GM21528 (cell line): ENCODE results near the gene GRPEL2.
A peak's percentile ranks its signal among the peaks of the same experiment; 100 is the strongest.

Experiments
- ATAC-seq: cut with Tn5 transposase; IDR thresholded peaks from one replicate; pipeline ENCODE4 v1.9.1; 2021; ENCODE audit warnings: mild to moderate bottlenecking, moderate library complexity; ENCODE audit not compliant: unreplicated experiment, low FRiP score

GRPEL2 gene

DNA sequence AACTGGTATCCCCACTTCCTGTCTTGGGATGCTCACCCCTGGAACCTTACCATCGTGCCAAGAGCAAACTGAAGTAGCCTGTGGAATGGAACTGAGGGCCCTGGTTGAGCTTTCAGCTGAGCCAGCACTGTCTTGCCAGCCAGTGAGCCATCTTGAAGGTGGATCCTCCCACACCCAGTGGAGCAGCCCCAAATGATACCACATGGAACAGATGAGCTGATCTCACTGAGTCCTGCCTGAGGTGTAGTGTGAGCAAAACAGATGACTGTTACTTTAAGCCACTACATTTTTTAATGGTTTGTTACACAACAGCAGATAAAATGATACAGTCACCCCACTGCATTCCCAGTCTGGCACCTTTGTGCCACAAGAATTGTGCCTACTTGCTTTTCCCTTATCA lies 10.4 kb downstream of the GRPEL2 start:
- no peak for ATAC-seq

DNA sequence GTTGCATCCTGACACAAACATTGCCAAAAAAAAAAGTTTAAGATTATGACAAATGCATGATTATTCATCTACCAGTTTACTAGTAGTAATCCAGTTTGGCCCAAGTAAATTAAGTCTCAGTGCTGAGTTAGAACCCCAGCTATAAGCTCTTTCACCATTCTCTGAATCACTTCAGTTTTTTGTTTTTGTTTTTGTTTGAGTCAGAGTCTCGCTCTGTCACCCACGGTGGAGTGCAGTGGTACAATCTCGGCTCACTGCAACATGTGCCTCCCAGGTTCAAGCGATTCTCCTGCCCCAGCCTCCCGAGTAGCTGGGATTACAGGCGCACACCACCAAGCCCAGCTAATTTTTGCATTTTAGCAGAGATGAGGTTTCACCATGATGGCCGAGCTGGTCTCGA lies 11.1 kb downstream of the GRPEL2 start:
- ATAC-seq = no peak

DNA sequence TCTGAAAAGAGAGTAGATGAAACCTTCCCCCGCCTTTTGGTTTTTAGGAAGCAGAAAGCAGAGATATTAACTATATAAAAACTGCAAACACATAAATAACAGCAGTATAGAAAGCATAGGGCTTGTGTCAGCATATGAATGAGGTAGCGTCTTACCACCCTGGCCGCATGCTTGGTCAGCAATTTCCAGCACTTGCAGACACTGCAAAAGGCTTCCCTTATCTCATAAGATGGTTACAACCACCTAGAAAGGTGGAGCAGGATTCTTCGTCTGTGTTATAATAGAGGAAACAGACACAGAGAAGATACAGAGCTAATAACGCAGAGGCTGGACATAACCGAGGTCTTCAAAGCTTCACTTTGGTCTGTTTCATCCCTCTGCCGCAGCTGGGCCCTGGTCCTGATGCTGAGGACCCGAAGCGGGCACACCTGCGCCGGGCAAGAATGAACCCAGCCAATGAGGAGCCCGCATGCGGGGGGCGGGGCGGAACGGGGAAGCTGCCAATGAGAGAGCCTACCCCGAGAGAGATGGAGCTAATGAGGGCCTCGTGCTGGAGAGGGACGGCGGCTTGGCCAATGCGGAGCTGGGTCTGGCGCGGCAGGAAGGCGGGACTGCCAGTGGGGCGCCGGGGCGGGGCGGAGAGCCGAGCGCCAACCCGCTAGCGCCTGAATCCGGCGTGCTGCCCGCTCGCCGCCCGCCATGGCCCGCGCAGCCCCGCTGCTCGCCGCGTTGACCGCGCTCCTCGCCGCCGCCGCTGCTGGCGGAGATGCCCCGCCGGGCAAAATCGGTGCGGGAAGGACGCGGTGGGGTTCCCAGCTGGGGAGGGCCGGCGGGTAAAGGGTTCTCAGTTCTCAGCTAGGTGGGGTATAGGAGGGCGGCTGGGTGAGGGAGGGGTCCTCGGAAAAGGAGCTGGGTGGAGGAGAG lies 12.3 kb downstream of the GRPEL2 start, which contains the start of gene PCYOX1L:
TSS of gene PCYOX1L (plus strand) at position 677 of the 924 bp plus-strand sequence. CDS start at position 700, 23 bp downstream.
- peak; percentile 99 for ATAC-seq

DNA sequence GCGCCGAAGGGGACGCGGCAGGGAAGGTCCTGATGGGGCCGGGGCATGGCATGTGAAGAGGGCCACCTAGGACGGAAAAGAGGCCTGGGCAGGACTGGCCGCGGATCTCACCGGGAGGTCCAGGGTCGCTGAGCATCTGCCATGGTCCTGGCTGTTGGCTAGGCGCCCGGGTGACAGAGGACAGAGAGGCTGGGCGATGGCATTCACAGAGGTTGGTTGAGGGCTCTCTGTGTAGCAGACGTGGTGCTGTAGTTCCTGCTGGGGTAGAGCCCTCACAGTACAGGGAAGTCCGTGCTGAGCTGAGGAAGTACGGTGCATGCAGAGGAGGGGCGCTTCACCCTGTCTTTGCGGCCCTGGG lies 13.0 kb downstream of the GRPEL2 start:
- ATAC-seq = peak; percentile 29

DNA sequence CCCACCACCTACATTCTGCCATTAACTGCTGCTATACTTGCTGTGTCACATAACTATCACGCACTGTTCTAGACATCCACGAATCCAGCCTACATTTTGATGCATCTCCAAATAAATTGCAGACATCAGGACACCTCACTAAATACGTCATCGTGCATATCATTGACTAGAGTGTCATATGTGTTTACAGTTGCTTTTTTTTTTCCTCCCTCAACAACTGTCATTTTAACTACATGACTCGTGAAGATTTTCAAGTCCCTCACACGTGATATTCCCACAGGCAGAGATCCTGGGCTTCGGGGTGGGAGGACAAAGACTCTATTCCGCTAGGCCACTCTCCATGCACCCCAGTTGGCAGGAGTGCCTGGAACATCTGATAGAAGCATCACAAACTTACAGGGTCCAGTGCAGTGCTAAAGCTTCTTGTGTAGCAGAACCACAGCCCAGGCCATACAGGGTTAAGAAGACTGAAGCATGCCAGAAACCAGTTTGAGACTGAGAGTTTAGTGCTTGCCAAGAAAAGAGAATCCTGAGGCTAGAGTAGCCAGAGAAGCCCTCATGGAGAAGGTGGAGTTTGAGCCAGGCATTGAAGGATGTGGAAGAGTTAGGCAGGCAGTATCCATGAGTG lies 13.7 kb downstream of the GRPEL2 start:
- ATAC-seq = no peak

DNA sequence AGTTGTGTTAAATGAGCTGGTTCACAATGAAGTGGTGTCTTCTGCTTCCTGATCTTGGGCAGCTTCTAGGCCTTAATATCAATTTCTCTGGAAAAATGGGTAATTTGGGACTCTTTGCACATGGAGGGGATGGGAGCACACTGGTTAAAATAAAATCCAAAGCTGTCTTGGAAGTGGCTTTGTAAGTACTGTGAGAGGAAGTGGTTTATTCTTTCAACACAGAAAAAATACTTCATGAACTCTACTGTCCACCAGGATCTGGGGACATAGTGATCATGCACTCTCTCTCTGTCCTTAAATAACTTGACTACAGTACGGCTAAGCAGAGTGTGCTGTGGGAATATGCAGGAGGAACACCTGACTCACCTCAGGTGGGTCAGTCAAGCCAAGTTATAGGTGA lies 15.0 kb downstream of the GRPEL2 start:
- ATAC-seq = no peak

DNA sequence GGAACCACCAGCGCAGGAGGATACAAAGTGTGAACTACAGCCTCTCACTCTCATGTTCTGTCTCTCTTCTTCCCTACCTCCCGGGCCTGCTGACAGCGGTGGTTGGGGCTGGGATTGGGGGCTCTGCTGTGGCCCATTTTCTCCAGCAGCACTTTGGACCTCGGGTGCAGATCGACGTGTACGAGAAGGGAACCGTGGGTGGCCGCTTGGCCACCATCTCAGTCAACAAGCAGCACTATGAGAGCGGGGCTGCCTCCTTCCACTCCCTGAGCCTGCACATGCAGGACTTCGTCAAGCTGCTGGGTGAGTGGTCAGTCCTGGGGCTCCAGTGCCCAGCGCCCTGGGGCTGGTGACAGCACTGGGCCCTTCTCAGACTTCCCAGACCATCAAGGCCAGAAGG lies 17.2 kb downstream of the GRPEL2 start:
- no peak for ATAC-seq

DNA sequence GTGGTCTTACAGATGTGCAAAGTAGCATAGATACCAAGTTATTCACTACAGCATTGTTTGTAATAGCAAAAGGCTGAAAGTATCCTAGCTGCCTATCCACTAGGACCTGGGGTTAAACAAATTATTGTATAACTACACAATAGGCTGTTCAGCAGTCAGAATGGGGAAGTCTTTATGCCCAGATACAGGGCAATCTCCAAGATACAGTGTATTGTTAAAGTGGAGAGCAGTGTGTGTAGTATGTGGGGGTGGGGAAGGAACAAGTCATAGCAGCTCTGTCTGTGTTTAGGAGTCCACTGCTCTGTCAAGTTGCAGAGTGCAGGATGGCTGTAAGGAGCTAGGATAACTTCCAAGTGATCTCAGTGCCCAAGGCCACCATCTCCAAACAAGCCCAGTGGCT lies 18.1 kb downstream of the GRPEL2 start:
- ATAC-seq = no peak

DNA sequence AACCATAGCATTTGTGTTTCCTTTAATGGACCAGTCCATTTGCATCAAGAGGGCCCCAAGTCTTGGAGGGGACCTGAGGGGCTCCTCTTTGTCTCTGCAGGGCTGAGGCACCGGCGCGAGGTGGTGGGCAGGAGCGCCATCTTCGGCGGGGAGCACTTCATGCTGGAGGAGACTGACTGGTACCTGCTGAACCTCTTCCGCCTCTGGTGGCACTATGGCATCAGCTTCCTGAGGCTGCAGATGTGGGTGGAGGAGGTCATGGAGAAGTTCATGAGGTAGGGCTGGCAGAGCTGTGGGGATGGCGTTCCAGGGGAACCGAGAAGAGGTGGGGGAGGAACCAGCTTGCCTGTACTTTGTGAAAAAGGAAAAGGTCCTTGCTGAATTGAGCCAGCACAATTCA lies 18.6 kb downstream of the GRPEL2 start:
- ATAC-seq = no peak

DNA sequence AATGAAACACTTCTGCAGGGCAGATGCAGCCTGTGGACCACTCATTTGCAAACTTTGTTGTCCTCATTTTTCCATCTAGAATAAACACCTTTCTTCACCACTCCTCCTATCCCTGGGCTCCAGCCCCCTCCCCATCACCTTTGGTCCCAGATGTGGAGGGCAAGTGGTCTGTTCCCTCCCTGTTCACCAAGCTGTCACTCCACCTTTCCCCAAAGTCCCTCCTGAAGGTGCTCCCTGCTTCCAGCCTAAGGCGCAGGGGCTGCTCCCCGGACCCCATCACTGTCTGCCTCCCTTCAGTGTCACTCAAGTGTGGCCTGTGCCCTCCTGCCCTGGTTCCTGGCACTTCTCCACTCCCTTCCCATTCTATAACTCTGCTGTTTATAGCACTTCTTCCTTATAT lies 19.4 kb downstream of the GRPEL2 start:
- ATAC-seq = no peak

DNA sequence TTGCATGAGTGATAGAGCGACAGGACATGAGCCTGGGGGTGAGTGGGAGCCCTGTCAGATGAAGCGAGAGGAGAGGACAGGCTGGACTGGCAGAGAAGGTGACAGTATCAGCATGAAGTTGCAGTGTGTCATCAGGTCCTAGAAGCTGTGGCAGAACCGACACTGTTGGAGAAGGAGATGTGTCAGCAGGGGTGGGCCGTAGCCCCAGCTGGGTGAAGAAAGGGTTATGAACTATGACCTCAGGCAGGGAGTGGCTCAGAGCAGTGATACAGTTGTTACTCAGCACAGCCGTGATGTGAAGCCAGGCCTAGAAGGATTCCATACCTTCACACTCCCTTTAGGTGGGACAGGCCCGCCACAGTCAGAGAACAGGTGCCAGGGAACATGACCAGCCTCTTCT lies 20.1 kb downstream of the GRPEL2 start:
- no peak for ATAC-seq

DNA sequence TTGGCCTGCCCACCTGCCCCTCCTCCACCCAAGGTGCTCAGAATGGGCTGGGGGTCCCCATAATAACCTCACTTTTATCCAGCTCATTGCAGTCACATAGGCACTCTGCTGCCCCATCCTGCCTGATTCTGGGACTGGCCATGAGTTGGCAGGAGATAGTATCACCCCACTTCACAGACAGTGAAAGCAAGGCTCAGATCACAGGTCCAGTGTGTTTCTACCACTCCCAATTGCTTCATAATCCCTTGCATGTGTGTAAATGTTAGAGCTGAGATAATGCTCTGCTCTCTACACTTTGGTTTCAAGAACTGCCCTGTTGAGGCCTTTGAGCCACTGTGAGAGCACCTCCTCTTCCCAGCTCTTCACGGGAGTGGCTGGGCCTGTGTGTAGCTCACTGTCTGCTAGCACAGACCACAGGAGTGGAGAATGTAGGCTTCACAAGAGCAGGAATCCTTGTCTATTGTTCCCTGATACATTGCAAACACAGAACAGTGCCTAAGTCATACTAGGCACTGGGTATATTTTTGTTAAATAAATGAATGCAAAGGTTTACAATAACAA lies 20.9 kb downstream of the GRPEL2 start:
- no peak for ATAC-seq

DNA sequence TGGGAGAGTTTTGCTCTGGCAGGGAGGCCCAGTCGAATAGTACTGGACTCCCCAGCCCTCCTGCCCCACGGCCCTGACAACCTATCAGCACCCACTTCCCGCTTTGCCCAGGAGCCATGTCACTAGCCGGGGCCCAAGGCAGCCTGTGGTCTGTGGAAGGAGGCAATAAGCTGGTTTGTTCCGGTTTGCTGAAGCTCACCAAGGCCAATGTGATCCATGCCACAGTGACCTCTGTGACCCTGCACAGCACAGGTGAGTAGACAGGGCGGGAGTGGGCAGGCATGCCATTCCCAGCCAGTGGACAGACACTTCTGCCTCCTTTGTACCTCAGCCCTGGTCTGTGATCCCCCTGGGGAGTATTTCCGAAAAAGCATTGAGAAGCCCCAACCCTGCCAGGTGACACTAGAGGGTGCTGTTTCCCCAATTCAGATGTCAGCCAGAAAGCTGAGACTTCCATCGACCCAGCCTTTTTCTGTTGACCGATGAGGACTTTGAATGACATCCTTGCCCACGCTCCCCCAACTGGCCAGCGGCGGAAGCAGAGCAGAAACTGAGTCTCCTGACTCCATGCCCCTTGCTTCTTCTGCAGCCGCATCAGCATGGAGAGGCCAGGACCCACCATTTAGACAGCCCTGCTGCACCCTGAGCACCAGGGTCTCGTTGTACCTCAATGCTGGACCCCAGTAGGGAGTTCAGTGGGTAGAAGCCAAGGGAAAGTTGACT lies 22.1 kb downstream of the GRPEL2 start:
- no peak for ATAC-seq

DNA sequence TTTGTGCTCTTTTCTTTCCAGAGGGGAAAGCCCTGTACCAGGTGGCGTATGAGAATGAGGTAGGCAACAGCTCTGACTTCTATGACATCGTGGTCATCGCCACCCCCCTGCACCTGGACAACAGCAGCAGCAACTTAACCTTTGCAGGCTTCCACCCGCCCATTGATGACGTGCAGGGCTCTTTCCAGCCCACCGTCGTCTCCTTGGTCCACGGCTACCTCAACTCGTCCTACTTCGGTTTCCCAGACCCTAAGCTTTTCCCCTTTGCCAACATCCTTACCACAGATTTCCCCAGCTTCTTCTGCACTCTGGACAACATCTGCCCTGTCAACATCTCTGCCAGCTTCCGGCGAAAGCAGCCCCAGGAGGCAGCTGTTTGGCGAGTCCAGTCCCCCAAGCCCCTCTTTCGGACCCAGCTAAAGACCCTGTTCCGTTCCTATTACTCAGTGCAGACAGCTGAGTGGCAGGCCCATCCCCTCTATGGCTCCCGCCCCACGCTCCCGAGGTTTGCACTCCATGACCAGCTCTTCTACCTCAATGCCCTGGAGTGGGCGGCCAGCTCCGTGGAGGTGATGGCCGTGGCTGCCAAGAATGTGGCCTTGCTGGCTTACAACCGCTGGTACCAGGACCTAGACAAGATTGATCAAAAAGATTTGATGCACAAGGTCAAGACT lies 22.8 kb downstream of the GRPEL2 start:
- ATAC-seq = no peak

DNA sequence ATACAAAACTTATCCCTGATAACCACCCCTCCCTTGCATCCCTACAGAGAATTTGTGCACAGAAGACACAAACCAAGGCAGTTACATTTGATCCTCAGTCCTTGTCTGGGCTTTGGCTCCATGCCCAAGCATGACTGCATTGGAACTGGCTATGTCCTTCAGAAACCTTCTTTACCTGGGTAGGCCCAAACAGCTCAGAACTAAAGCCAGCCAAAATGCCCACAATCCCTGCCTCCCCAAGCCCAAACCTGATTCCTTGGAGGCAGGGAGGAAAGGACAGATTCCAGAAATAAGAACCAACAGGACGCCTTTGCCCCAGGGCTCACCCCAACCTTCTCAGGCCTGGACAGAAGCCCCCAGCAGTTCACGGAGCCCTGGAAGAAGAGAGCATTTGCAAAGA lies 25.6 kb downstream of the GRPEL2 start:
- ATAC-seq = no peak

DNA sequence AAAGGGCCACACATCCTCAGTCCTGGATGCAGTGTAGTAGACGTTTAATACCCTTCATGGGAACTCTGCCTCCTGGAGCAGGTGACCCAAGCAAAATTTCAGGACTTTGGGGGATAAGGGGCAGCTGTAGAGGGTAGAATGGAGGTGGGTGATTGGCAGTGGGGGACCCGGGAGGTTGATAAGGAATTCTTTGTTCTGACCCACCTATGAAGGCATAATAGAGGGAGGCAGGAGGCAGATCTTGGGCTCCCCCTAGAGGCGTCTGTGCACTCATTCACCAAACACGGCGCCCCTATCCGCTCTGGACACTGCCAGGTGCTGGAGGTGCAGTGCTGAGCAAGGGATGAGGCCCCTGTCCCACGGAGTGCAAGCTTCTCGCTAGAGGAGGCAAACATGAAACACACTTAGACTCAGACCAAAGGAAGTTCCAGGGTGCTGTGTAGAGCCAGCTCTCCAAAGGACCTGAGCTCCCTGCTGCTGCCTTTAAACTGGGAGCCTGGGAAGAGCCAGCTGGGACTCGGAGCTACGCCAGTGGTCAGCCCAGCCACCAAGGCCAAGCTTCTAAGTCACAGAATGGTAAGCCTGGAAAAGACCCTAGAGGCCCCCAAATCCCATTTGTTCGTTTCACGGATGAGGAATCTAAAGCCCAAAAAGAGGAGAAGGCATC lies 26.1 kb downstream of the GRPEL2 start:
- peak; percentile 85 for ATAC-seq

DNA sequence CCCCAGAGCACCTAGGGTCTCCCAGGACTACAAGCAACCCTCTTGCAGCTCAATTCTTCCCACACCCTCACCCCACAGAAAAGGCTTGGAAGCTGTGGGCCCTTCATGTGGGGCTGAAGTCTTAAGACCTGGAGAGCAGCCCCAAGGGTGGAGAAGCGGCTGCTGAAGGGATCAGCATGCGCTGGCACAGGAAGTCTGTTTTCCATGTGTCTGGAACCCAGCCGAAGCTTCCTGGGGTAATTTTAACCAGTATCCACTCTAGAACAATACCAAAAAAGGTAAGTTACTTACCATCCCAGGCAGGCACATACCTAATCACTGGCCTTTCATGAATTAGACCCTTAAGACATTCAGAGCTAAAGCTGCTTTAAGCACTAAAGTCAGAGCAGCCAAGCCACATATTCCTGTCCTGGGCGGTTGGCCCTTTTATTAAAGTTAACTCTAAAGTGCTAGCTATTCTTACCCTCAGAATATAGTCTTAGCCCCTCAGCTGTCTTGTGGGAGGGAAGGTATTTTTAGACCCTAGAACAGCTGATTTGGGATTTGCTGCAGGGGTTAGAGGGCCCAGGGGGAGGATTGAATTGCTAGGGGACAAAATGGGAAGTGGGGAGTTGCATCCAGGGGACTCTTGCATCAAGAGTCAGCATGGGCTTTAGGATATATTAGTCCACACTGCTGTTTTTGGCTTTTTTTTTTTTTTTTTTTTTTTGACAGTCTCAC lies 26.9 kb downstream of the GRPEL2 start:
- ATAC-seq = no peak

DNA sequence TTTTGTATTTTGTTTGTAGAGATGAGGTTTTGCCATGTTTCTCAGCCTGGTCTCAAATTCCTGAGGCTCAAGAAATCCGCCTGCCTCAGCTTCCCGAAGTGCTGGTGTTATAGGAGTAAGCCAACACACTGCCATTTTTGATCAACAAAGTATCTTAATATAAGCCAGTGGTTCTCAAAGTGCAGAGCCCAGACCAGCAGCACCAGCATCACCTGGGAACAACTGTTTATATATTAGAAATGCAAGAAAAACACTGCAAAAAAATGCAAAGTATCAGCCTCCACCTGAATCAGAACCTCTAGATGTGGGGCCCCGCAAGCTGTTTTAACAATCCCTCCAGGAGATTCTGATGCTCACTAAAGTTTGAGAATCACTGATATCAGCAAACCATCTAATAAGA lies 27.6 kb downstream of the GRPEL2 start:
- no peak for ATAC-seq

DNA sequence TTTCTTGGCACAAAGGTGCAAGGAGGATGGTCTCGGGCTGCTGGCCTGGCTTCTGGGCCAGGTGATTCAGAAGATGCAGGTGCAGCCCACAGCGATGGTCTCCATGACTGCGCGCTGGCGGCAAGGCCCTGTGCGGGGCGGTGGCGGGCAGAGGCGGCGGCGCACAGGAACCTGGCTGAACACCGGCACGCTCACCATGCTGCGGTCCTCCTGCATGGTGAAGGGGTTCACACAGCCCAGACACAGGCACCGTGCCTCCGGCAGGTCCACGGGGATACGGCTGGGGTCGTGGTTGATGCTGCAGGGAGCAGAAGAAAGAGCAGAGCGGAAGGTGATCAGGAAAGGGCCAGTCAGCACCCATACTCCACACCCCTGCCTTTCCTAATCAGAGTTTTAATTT lies 29.0 kb downstream of the GRPEL2 start:
- ATAC-seq = no peak
